PC-9 (cell line): ENCODE measurements around the gene TMPRSS7.

Experiments used
- CTCF ChIP-seq: fragments of 200-600 bp; sonication (generic); conservative IDR thresholded peaks from 2 replicates; pipeline ENCODE4 v1.6.1; 2017; ENCODE audit warnings: mixed run types, antibody characterized with exemption, mild to moderate bottlenecking, moderate library complexity
- EZH2 ChIP-seq: fragments of 200-600 bp; sonication (generic); IDR thresholded peaks from 2 replicates; pipeline ENCODE4 v1.8.0; 2017; ENCODE audit warnings: antibody characterized with exemption, low read depth

GRCh38 chr3:112092496-112093179, 58.1 kb downstream of the TMPRSS7 start:
- TF ChIP-seq CTCF (no peak), EZH2 (no peak)
